Measurements from ENCODE around the gene PDE4D. TPM values are rescaled to one million over a fixed set of nuclear protein-coding genes. Genes with fewer than 3 reads are reported as not detected.
A peak's percentile ranks its signal among the peaks of the same experiment; 100 is the strongest.
"Not testable (repeated sequence)": the region's sequence is repeated elsewhere in the genome, so short reads cannot be mapped to it uniquely, and the experiment has no call there.

Gene PDE4D
- total RNA-seq, 1 experiment from 2014 or later: 32.5 TPM

DNA sequence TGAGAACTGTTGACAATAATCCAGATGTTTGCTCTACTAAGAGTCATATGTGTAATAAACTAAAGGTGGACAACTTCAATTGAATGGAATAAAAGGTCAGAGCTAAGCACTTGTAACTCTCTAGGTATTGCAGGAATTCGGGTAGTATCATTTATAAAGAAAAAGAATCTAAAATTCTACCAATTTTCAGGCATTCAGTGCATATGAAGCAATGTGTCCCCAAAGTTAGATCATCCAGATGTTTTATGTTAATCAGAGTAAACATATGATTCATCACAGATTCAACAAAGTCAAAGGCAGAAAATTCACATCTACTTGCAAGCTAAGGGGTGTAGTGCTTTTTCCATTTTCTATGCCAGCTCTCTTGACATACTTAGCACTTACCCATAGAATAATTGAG, 477.1 kb downstream of the PDE4D start:
- Histone ChIP-seq H3K9me3 (replicated peaks) (no peaks in the 10 kb centered on the region), H3K27me3 (no peaks in the 10 kb centered on the region), H3K4me1 (peaks cover 18% of the 10 kb centered on the region), H3K4me3 (no peak overlapping the region), H3K27ac (peak overlapping the region; percentile 33), H3K36me3 (no peaks in the 10 kb centered on the region)
- DNase-seq: peak in 1 of 2 experiments; percentile 6

DNA sequence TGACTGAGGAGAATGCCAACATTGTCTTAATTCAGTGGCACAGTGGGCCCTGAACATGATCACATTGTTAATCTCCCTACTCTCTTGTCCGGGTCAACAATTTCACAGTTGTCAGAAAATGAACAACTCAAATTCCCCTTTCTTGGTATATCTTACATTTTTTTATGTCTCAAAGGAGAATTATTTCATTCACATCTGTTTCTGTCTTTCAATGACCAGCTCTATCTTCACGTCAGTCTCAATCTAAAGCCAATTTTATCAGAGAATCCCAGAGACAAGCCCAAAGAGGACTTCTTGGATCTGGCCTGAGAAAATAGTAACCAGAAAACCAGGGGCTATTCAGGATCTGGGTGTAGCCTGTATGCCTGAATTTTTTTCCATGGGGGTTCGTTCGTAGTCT, 477.5 kb downstream of the PDE4D start:
- Histone ChIP-seq H3K27ac (peak overlapping the region; percentile 33), H3K9me3 (replicated peaks) (no peaks in the 10 kb centered on the region), H3K4me3 (no peak overlapping the region), H3K4me1 (peaks cover 18% of the 10 kb centered on the region), H3K36me3 (no peaks in the 10 kb centered on the region), H3K27me3 (no peaks in the 10 kb centered on the region)
- peak in 1 of 2 experiments; percentile 69 for DNase-seq

DNA sequence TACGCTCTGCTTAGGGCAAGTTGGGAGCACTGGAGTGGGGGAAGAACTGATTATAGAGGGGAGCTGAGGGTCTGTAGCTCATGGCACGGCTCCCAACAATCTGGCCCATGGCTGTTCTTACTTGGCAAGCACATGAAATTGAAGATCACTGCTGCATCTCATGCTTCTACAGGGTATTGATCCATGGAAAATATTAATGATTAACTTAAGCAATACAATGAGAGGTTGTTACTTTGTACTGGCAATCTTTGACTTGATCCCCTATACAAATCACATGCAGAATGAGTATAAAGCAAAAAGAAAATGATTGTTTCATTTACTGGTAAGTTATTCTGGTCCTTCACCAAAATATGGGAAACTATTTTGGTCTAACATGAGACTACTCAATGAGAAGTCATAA, 481.1 kb downstream of the PDE4D start:
- no peak overlapping the region for H3K27ac ChIP-seq
- H3K27me3 ChIP-seq: no peaks in the 10 kb centered on the region
- H3K4me1 ChIP-seq: peaks cover 15% of the 10 kb centered on the region
- no peaks in the 10 kb centered on the region for H3K9me3 ChIP-seq (replicated peaks)
- H3K36me3 ChIP-seq: no peaks in the 10 kb centered on the region
- no peak for DNase-seq
- no peak overlapping the region for H3K4me3 ChIP-seq

DNA sequence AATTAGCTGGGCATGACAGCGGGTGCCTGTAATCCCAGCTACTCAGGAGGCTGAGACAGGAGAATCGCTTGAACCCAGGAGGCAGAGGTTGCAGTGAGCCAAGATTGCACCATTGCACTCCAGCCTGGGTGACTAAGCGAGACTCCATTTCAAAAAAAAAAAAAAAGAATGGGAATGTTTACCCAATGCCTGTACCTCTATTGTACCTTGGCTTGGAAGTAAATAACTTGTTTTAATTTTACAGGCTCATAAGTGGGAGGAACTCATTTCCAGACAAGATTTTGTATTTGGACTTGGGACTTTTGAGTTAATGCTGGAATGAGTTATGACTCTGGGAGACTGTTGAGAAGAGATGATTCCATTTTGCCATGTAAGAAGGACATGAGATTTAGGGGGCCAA, 484.5 kb downstream of the PDE4D start:
- not testable (repeated sequence) for H3K36me3 ChIP-seq; H3K27me3 ChIP-seq; H3K9me3 ChIP-seq (replicated peaks); H3K4me3 ChIP-seq; H3K4me1 ChIP-seq; DNase-seq; H3K27ac ChIP-seq

DNA sequence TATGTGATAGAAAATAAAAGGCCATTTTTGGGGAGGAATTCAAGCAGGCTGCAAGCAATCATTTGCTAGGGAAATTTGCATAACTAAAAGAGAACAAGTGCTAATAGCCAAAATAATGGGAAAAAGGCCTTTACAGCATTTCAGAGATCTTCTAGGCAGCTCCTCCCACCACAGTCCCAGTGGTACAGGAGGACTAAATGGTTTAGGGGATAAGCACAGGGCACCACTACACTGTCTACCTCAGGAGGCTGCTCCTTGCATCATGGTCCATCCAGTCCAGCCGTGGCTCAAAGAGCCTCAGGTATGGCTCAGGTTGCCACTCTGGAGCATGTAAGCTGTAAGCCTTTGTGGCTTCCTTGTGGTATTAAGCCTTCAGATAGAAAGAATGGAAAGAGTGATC, 485.6 kb downstream of the PDE4D start:
- Histone ChIP-seq H3K9me3 (replicated peaks) (no peaks in the 10 kb centered on the region), H3K27ac (no peak overlapping the region), H3K27me3 (no peaks in the 10 kb centered on the region), H3K4me3 (no peak overlapping the region), H3K36me3 (no peaks in the 10 kb centered on the region), H3K4me1 (no peaks in the 10 kb centered on the region)
- DNase-seq: no peak

DNA sequence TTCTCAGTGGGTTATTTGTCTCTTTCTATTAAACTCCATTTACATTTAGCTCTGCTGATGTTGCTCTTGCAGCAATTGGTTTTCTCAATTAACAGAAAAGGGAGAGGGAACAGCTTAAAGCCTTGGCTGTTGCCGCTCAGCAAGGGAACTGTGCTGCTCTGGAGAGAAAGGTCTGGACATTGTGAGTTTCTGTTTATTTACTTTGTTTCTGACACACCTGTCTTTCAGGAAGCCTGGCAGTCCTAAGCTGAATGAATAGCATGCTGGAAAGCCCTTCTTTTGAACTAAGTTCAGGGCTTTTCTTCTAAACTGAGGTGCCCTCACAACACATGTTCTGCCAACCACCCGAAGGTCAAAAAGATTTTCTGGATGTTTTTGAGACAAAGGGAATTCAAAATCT, 491.9 kb downstream of the PDE4D start:
- H3K4me1 ChIP-seq: peaks cover 9% of the 10 kb centered on the region
- no peak overlapping the region for H3K4me3 ChIP-seq
- H3K27ac ChIP-seq: no peak overlapping the region
- H3K27me3 ChIP-seq: no peaks in the 10 kb centered on the region
- no peaks in the 10 kb centered on the region for H3K9me3 ChIP-seq (replicated peaks)
- no peaks in the 10 kb centered on the region for H3K36me3 ChIP-seq
- DNase-seq: peak in 1 of 2 experiments; percentile 38

DNA sequence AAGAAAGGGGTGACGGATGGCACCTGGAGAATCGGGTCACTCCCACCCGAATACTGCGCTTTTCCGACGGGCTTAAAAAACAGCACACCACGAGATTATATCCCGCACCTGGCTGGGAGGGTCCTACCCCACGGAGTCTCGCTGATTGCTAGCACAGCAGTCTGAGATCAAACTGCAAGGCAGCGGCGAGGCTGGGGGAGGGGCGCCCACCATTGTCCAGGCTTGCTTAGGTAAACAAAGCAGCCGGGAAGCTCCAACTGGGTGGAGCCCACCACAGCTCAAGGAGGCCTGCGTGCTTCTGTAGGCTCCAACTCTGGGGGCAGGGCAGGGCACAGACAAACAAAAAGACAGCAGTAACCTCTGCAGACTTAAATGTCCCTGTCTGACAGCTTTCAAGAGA, 498.6 kb downstream of the PDE4D start:
- not testable (repeated sequence) for H3K27me3 ChIP-seq; H3K36me3 ChIP-seq; H3K9me3 ChIP-seq (replicated peaks); H3K27ac ChIP-seq; H3K4me3 ChIP-seq; H3K4me1 ChIP-seq; DNase-seq

DNA sequence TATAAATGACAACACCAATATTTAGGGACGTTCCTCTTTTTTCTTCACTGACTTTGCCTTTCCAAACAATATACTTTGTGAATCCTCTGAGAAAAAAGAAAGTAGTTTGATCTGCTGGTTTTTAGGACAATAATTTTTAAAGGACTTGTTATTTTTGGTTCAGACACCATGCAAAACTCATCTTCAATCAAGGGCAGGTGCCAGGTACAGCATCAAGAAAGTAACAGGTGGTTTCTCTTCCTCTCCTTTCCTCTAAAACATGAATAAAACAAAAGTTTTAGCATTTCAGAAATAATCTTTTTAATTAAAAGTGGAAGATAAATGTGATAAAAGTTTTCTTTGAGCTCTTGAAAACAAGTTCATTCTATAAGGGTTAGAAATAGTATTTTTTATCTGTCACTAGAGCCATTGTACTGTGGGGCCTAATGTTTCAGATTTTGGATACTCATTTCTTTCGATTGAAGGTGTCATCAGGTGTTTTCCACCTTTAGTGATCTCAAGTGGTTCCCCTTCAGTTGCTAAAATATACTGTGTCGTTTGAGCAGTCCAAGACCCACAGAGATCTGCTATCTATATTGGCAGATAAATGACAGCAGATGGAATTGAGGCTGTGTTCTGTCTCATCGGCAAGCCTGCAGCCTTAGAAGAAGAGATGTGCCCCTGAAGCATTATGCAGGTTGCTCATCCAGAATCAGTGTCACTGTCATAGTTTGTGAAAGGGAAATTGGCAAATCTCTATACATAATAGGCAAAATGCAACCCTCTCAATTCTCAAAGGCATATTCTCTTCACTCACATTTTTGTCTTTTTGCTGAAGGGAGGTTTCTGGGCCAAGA, 499.7 kb downstream of the PDE4D start:
- DNase-seq: no peak
- Histone ChIP-seq H3K4me3 (no peak overlapping the region), H3K36me3 (no peaks in the 10 kb centered on the region), H3K27me3 (no peaks in the 10 kb centered on the region), H3K9me3 (replicated peaks) (no peaks in the 10 kb centered on the region), H3K4me1 (no peaks in the 10 kb centered on the region), H3K27ac (no peak overlapping the region)

DNA sequence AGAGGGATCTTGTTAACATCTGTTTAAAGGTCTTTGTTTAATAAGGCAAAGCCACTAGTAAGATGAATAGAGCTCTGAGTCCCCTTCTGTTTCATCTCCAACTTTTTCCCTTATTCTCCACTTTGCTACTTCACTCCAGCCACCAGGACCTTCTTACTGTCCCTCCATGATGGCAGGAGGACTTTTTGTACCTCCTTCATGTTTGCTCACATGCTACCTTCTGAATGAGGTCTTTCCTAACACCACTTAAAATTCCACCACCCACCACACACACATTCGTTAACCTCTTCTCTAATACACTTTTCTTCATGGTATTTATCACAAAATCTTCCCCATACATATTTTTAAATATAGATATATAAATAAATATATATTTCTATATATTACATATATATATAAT, 501.9 kb downstream of the PDE4D start:
- Histone ChIP-seq H3K27me3 (no peaks in the 10 kb centered on the region), H3K4me3 (no peak overlapping the region), H3K36me3 (no peaks in the 10 kb centered on the region), H3K9me3 (replicated peaks) (no peaks in the 10 kb centered on the region), H3K27ac (no peak overlapping the region), H3K4me1 (no peaks in the 10 kb centered on the region)
- no peak for DNase-seq

DNA sequence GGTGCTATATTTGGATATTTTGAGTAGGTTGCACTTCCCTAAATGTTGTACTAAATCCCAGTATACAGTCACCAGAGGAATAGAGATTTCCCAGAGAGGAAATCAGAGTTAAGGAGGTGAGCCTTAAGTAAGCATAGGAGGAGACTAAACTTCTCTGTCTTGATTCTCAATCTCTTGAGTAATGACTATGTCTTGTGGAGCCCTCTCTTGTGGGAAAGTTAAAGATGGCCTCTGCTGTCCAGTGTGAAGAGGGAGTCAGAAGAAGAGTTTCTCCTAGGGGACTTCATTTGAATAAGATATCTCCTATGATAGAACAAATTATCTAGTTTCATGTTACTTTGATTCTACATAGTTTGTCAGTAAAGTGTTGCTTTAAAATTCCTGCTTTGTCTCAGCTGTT, 502.5 kb downstream of the PDE4D start:
- no peak for DNase-seq
- Histone ChIP-seq H3K4me1 (no peaks in the 10 kb centered on the region), H3K9me3 (replicated peaks) (no peaks in the 10 kb centered on the region), H3K27ac (no peak overlapping the region), H3K36me3 (no peaks in the 10 kb centered on the region), H3K27me3 (no peaks in the 10 kb centered on the region), H3K4me3 (no peak overlapping the region)

DNA sequence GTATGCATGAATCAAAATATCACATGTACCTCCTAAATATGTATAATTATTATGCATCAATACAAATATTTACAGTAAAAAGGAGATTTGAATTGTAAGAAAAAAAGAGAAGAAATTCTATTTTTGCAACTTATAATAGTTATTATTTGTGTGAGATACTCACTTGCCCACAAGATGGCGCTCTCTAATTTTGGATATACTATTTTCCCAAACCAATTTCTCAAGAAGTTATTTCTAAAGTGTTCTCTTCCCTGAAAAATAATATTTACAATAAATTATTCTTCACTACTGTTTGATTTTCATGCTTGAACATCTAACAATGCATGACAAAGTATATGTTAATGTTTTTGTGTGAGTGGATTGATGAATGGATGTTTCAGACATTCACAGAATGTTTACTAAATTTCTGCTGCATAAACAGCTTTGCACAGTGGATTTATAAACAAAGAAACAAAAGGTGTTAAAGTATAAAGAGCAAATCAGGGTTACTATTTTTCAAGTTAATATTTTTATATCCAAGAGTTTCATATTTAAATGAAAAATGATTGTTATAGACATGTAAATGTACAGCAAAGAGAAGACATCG, 503.4 kb downstream of the PDE4D start:
- Histone ChIP-seq H3K4me1 (no peaks in the 10 kb centered on the region), H3K9me3 (replicated peaks) (no peaks in the 10 kb centered on the region), H3K36me3 (no peaks in the 10 kb centered on the region), H3K27ac (no peak overlapping the region), H3K27me3 (no peaks in the 10 kb centered on the region), H3K4me3 (no peak overlapping the region)
- DNase-seq: peak in 1 of 2 experiments; percentile 61

DNA sequence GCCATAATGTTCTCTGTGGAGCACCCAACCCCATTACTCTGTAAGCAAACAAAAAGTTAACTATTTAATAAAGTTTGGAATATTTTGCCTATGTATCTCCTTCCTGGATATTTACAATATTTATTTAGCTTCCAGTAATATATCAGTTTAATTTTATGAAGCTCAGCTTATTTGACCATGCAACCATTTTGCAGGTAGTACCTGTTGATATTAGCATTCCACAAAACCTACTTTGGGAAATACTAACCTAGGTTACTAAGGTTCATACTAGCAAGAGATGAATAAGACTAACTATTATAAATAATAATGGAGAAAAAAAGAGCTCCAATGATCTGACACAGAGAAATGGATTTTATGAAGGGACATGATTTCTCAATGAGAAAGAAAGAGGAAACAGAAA, 506.4 kb downstream of the PDE4D start:
- H3K27me3 ChIP-seq: no peaks in the 10 kb centered on the region
- no peak overlapping the region for H3K4me3 ChIP-seq
- H3K4me1 ChIP-seq: no peaks in the 10 kb centered on the region
- no peaks in the 10 kb centered on the region for H3K9me3 ChIP-seq (replicated peaks)
- H3K36me3 ChIP-seq: no peaks in the 10 kb centered on the region
- no peak overlapping the region for H3K27ac ChIP-seq
- DNase-seq: no peak

DNA sequence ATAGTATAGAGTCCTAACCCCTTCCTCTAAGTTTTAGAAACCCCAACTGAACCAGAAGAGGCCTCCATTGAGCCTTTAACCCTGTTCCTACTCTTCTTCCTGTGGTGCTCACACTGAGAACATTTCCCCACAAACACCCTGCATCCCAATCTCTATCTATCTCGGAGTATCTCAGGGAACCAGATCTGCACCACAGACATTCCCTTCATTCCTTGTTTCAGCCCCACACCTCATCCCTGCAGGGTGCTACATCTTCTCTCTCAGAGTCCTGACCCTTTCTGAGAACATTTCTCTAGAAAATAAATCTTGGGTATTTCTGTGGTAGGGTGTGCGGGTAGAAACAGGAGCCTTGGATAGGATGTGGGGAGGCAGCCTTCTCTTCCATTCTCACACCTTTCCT, 507.8 kb downstream of the PDE4D start:
- no peaks in the 10 kb centered on the region for H3K36me3 ChIP-seq

DNA sequence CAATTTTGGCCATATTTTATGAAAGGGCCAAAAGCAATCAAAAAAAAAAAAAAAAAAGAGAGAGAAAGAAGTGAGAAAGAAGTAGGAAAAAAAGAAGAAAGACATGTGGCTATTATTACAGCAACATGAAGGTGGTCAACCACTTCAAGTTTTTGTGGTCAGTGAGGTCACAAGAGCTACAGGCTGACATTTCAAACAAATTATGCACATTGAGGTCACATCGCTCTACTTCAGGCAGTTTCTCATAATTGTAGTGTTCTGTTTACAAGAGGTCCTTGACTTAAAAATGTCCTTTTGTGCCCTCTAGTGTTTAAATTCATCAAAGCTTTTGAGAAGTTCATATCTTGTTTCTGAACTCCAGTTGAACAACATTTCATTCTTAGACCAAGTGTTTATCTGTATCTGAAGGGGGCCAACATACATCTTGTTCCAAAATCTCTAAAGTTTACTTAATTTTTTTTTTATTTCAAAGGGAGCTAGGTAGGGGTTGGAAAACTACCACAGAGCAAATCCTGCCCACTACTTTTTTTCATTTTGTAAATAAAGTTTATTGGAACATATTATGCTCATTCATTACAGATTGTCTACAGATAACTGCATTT, 513.1 kb downstream of the PDE4D start:
- Histone ChIP-seq H3K36me3 (no peaks in the 10 kb centered on the region), H3K9me3 (replicated peaks) (no peaks in the 10 kb centered on the region), H3K27me3 (no peaks in the 10 kb centered on the region), H3K27ac (no peak overlapping the region), H3K4me3 (no peak overlapping the region), H3K4me1 (peaks cover 3% of the 10 kb centered on the region)
- peak; percentile 56 to 86 for DNase-seq

More for the DNA sequence above, 507.8 kb downstream of the PDE4D start:
- H3K9me3 ChIP-seq (replicated peaks): no peaks in the 10 kb centered on the region
- H3K27me3 ChIP-seq: no peaks in the 10 kb centered on the region
- no peak overlapping the region for H3K27ac ChIP-seq
- no peaks in the 10 kb centered on the region for H3K4me1 ChIP-seq
- H3K4me3 ChIP-seq: no peak overlapping the region
- DNase-seq: no peak

DNA sequence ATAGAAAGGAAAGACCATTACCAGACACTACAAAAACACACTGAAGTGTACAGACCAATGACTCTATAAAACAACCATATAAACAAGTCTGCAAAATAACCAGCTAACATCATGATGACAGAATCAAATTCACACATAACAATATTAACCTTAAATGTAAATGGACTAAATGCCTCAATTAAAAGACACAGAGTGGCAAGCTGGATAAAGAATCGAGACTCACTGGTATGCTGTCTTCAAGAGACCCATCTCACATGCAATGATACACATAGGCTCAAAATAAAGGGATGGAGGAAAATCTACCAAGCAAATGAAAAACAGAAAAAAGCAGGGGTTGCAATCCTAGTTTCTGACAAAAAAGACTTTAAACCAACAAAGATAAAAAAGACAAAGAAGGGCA, 519.5 kb downstream of the PDE4D start:
- H3K4me1 ChIP-seq; H3K27me3 ChIP-seq; DNase-seq; H3K27ac ChIP-seq; H3K36me3 ChIP-seq; H3K9me3 ChIP-seq (replicated peaks); H3K4me3 ChIP-seq: not testable (repeated sequence)

All from SJCRH30 (cell line).